HG02840 (cell line): ENCODE measurements around the gene MLN.

Source experiments
- ATAC-seq: cut with Tn5 transposase; IDR thresholded peaks from one replicate; pipeline ENCODE4 v1.9.1; 2021; ENCODE audit warnings: mild to moderate bottlenecking, moderate library complexity, moderate number of reproducible peaks; ENCODE audit not compliant: unreplicated experiment, low FRiP score

The MLN gene, protein sequence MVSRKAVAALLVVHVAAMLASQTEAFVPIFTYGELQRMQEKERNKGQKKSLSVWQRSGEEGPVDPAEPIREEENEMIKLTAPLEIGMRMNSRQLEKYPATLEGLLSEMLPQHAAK

DNA sequence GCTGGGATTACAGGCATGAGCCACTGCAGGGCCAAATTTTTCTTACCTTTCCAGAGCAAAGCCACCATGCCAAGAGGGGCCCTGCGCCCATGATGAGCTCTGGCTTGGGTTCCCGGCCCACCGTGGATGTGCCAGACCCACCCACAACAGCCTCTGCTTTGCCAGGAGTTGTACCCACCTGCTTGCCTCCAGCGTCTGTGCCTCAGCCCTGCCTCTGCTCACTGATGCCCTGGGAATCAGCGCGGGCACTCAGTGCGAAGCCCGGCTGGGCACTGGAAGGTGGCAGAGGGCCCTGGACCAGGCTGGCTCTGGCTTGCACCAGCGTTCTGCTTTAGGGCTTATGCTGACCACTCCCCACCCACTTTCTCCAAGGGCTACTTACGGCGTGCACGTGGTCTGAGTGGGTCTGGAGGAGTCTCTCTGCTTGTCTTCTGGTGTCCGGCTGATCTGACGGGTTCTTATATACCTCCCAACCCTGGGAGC, at the start of gene MLN:
TSS of gene MLN (minus strand) at position 433 of the 483 bp plus-strand sequence. CDS start 2,840 bp downstream, outside the sequence.
- no peak for ATAC-seq

- no peak for ATAC-seq
Observed at GRCh38 chr6:33853026-33853425, 49.2 kb upstream of the MLN start.

- no peak for ATAC-seq
Observed at GRCh38 chr6:33851959-33852358, 48.2 kb upstream of the MLN start.

DNA sequence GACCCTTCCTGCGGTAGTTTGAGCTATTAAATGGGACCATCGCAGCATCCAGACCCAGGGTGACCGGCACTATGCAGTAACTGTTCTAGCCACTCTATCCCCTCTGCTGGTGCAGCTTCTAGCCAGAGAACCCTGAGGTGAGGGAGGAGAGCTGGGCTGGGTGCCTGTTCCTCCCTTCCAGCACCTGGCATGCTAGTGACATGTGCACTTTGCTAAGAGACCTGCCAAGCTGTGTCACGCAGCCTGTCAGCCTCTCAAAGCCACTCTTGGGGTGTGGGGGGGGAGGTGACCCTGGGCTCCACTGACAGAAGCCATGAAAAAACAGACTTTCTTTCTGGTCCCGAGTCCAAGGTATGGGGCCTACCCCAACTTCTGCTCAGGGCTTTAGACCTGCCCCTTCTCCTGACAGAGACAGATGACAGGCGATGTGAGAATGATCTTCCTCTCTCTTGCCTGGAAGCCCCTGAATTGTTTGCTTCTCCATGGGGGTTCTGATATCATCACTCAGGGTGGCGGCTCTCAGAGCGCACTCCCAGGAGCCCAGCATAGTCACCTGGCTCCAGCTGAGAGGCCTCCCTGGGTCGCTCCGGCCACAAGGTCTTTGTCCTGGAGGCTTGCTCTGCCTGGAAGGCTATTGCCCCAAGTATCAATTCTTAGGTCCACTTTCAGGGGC, 47.2 kb upstream of the MLN start:
- ATAC-seq, result no peak

DNA sequence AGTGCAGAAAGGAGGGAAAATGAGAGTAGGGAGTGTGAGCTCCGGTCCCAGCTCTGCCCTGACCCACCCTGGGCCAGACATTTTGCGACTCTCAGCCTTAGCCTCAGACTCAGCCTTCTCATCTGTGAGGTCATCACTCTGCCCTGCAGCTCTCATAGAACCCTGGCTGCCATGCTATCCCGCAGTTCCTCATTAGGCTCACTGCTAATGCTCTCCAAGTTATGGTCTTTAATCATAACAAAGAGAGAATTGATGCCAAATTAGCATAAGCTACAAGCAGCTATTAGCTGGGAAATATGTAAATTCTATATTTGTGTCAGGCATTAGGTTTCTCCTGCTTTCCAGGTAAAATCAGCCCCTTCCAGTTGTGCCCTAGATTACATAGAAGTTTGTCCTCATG, 46.5 kb upstream of the MLN start:
- no peak for ATAC-seq

DNA sequence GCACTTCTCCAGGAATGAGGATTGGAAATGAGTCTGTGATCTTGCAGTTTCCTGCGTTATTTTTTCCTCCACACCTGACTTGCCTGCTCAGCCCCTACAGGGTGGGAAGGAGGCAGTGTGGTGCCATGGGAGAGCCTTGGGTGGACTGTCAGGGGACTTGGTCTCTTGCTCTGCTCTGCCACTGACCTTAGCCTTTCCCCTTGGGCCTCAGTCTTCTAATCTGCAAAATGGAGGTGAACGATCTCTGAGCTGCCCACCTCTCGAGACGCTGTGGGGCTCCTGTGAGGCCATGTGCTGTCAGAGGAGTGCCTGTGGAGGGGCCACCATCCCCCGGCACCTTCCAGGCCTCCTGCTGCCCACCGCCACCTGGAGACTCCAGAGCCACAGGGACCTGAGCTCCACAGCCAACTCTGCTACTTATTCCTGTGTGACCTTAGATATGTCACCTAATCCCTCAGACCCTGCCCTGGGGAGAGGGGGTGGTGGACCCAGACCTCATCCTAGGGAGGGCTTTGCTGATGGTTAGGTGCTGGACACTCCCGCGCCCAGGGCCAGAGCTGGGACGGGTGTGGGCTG, 45.8 kb upstream of the MLN start:
- no peak for ATAC-seq

DNA sequence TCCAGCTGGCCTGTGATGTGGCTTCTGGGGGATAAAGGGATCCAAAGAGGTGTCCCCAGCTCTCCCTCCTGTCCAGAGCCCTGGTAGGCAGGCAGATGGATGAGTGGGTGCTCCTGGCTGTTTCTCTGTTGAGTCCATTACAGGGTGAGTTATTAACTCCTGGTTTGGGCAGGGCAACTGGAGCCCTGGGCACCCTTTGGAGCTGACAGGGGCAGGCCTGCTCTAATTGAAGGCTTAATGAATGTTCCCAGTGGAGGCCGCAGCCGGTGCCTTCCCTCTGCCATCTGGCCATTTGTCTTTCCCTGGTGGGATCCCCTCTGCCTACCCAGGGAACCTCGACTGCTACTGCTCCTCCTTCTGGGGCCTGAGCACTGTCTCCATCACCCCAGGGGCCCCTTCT, 44.7 kb upstream of the MLN start:
- no peak for ATAC-seq

DNA sequence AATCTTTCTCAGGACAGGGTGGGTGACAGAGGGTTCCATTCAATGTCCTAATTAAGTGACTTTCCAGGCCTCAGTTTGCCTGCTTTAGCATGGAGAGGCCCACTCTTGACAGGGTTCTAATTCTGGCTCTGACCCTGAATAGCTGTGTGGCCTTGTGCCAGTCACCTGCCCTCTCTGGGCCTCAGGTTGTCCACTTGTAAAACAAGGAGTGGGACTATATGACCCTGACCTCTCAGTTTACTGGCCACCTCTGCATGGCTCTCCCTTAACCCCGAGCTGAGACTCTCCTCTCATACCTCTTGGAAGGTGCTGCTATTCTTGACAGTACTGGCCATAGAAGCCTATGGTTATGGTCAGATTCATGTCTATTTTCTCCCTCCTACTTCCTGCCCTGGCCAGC, 44.1 kb upstream of the MLN start:
- no peak for ATAC-seq

GRCh38 chr6:33847078-33847477, 43.3 kb upstream of the MLN start:
- ATAC-seq, result no peak

DNA sequence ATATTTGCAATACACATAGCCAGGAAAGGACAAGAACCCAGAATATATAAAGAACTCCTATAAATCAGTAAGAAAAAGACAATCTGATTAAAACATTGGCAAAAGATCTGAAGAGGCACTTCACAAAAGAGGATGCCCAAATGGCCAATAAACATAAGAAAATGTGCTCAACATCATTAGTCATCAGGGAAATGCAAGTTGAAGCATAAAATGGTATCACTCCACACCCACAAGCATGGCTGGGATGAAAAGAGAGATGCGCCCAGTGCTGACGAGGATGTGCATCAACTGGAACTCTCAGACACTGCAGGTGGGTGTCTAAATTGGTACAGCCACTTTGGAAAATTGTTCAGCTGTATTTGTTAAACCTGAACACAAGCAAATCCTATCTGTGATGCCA, 42.4 kb upstream of the MLN start:
- no peak for ATAC-seq

- ATAC-seq, result no peak
Observed at GRCh38 chr6:33845031-33845745, 41.4 kb upstream of the MLN start.

- ATAC-seq, result no peak
Observed at GRCh38 chr6:33843131-33844121, 39.6 kb upstream of the MLN start.

GRCh38 chr6:33841868-33842267, 38.1 kb upstream of the MLN start:
- no peak for ATAC-seq

GRCh38 chr6:33841070-33841469, 37.3 kb upstream of the MLN start:
- ATAC-seq, result no peak

- no peak for ATAC-seq
Observed at GRCh38 chr6:33840048-33840926, 36.5 kb upstream of the MLN start.

- ATAC-seq, result no peak
Observed at GRCh38 chr6:33839399-33840047, 35.7 kb upstream of the MLN start.

GRCh38 chr6:33838983-33839382, 35.2 kb upstream of the MLN start:
- ATAC-seq, result no peak

- ATAC-seq, result no peak
Observed at GRCh38 chr6:33837971-33838665, 34.3 kb upstream of the MLN start.
